GM19324 (cell line): ENCODE data around the gene E2F2.

Source experiments
- ATAC-seq: cut with Tn5 transposase; IDR thresholded peaks from one replicate; pipeline ENCODE4 v1.9.1; 2021; ENCODE audit warnings: mild to moderate bottlenecking, moderate library complexity; ENCODE audit not compliant: unreplicated experiment, low FRiP score

E2F2 gene, protein sequence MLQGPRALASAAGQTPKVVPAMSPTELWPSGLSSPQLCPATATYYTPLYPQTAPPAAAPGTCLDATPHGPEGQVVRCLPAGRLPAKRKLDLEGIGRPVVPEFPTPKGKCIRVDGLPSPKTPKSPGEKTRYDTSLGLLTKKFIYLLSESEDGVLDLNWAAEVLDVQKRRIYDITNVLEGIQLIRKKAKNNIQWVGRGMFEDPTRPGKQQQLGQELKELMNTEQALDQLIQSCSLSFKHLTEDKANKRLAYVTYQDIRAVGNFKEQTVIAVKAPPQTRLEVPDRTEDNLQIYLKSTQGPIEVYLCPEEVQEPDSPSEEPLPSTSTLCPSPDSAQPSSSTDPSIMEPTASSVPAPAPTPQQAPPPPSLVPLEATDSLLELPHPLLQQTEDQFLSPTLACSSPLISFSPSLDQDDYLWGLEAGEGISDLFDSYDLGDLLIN

DNA sequence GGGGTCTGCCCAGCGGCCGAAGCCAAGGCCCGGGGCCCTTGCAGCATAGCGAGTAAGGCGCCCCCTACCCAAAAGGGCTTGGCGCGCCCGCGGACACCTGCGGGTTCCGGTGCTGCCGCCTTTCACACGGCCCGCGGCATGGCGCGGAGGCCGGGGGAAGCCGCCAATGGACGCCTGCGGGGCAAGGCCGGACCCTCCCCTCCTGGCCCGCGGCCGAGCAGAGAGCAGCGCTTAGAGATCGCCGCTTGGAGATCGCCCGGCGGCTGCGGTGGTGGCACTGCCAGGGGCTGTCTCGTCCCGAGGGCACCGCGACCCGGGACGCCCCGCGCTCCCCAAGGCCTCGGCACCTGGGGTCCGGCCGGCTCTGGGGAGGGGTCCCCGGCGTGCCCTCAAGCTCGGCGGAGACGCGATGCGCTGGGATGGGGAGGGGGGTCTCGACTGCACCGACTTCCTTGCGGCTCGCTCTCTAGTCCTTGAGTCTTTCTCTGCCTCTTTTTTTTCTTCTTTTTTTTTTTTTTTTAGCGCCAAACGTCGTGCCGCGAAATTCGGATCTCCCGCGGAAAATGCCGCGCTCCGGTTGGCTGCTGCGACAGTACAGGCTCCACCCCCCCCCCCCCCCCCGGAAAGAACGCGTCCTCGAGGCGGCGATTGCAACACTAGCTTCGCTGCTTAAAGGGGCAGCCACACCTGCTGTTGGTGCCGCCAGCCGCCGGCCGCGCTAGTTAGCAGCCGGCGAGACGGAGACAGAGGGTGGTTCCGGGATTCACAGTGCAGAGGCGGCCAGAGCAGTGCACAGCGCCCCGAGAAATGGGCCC lies at the start of gene E2F2:
Gene E2F2, minus strand, starts transcription at position 487 of the 815 bp plus-strand sequence. Its CDS starts 440 bp downstream, at position 47.
- peak; percentile 43 for ATAC-seq

DNA sequence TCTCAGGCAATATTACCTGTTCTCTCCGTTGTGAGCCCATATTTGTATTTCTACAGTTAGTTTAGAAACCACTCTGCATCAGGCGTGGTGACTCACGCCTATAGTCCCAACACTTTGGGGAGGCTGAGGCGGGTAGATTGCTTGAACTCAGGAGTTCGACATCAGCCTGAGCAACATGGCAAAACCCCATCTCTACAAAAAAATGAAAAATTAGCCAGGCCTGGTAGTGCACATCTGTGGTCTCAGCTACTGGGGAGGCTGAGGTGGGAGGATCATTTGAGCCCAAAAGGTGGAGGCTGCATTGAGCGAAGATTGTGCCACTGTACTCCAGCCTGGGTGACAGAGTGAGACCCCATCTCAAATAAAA lies 47.9 kb upstream of the E2F2 start:
- ATAC-seq, result no peak

DNA sequence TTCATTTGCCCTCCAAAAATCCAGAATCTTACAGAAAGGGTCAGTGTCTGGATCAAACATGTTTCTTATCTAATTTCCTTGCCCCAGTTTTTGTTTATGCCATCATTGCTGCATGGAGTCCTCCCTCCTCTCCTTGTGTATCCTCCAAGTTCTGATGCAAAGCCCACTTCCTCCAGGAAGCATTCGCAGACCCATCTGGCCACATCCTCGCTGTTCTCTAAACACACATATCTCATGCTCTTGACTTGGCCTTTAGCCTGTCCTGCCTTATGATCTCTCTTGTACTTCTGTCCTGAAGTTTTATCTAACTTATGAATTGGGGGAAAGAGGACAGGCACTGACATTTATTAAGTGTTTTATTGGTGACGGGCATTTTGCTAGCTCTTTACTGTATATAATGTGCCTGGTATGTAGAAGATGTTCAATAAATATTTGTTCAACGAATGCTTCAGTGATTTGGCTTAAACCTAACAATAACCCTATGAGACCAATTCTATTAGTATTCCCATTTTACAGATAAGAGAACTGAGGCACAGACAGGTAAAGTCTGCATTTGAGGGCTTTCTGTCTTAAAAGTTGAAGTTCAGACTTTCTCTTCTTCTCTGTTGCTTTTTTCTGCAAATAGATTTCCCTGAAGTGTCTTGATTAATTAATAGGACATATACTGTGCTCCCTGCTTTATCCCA lies 47.4 kb upstream of the E2F2 start:
- no peak for ATAC-seq

DNA sequence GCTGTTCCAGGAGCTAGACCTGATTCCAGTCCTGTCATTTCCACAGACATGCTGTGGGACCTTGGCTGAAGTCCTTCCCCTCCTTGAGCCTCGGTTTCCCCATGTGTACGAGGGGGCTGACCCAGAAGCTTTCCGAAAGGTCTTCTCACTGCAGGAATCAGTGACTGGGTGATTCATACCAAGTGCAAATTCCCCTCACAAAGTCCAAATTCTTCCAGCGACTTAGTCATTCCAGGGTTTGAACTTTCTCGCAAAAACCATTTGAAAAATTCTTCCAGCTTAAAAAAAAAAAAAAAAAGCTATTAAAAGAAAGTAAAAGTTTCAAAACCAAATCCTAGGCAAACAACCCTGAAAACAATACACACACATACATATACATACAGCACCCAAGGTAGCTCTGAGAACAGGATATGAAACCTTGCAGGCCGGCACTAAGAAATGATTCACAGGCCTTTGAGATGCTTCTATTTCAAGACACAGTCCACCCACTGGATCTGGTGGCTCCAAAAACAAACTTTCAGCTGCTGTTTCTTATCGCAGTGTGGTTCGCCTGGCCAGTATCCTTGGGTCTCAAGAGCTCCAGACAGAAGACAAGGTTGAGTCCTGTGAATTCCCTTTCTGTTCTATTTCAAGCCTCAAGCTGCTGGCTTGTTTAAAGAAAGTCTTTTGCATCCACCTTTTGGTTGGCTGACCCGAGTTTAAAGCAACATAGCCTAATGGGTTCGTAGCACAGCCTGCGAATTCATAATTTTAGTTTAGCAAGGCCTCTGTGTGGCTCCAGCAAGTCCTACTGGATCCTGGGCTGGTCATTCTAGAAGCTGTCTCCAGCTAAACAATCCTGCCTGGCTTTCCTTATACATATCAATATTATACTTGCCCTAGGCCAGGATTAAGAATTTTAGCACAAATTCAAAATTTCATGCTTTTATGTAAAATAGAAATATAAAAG lies 46.3 kb upstream of the E2F2 start:
- peak; percentile 67 for ATAC-seq

DNA sequence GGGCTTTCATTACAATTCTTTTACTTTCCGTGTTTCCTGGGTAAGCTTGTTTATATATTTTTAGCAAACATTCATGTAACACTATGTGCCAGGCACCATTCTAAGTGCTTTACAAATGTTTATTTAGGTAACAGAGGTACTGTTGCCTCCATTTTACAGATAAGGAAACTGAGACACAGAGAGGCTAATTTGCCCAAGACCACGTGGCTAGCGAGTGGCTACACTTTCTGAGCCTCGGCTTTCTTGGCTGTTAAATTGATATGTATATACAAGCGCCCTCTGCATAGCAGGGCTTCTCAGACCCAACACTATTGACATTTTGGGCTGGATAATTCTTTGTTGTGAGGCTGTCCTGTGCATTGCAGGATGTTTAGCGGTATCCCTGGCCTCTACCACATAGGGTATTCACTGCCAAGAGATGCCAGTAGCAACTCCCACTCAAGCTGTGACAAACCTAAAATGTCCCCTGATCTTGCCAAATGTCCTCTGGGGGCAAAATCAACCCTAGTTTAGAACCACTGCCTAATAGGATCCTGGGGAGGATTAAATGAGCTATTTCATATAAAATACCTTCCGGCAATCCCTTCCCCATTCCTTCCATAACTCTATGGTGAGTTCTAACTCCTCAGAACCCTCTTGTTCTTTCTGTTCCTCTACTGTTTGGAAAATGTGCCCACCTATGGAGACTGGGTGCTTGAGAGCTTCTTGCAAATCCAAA lies 45.5 kb upstream of the E2F2 start:
- ATAC-seq, result no peak

DNA sequence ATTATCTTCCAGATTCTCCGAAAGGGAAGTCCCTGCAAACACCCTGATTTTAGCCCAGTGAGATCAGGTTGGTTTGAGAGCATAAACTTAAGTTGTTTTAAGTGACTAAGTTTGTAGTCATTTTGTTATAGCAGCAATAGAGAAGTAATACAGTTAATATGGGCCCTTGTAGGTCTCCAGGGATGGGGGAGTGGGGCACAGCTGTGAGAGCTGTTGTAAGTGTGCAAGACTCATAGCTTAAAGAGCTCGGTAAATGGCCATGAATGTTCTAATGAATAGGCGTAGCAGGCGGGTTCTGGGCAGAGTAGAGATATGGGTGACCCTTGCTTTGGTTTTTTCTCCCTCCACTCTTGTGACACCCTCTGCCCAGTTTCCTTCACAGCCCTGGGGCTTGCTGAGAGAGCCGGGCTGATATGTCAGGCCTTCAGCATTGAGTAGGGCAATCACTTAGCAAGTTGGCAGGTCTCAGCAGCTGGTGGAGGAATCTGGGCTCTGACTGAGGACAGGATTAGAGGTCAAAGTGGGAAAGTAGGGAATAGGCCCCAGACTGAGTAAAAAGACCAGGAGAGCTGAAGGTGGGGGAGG lies 44.3 kb upstream of the E2F2 start:
- no peak for ATAC-seq

DNA sequence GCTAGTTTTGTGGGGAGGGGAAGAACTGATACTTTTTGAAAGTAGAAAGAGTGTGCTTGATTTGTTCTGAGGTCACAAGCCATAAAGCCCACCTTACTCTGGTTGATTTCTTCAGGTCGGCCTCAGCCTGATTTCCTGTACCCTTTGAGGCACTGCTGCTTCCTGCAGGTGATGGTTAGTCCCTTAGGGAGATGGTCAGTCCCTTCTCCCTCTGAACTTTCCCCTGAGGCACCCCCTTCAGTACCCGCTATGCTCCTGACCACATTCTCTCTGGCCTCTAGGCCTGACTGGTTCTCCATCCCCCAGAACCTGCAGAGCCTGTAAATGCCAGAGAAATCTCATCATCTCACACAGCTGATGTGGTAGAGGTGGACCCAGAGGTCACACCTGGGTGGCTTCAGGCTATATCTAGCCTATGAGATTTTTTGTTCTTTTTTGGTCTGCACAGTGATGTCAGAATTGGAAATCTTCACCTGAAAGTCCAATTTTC lies 43.3 kb upstream of the E2F2 start:
- no peak for ATAC-seq

DNA sequence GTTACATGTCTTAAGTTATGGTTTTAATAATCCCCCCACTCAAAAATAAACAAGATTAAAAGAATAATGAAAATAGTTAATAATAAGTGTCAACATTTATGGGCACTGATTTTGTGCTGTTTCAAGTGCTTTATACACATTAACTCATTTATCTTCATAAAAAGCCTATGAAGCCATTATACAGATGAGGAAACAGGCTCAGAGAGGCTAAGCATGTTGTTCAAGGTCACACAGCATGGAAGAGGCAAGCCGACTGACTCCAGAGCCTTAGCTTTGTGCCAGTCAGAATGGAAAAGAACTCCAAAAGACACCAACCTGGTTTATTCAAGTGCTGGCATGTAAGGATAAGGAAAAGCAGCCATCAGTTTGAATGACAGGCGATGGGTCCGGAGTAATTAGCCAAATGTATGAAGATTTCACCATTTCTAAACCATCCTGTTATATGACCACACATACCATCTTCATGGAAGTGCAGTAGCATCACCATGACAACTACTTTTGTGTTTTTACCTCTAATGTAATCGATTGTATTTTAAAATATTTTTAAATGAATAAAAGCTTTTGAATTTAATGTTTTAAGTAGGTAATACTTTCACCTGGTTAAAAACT lies 42.6 kb upstream of the E2F2 start:
- ATAC-seq, result no peak

DNA sequence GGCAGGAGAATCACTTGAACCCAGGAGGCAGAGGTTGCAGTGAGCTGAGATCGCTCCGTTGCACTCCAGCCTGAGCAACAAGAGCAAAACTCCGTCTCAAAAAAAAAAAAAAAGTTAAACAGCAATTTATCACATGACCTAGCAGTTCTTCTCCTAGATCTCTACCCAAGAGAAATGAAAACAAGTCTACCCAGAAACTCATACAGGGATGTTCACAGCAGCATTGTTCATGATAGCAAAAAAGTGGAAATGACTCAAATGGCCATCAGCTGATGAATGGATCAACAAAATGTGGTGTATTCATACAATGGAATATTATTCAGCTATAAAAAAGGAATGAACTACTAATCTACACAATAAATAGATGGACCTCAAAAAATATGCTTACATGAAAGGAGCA lies 40.4 kb upstream of the E2F2 start:
- ATAC-seq, result no peak

DNA sequence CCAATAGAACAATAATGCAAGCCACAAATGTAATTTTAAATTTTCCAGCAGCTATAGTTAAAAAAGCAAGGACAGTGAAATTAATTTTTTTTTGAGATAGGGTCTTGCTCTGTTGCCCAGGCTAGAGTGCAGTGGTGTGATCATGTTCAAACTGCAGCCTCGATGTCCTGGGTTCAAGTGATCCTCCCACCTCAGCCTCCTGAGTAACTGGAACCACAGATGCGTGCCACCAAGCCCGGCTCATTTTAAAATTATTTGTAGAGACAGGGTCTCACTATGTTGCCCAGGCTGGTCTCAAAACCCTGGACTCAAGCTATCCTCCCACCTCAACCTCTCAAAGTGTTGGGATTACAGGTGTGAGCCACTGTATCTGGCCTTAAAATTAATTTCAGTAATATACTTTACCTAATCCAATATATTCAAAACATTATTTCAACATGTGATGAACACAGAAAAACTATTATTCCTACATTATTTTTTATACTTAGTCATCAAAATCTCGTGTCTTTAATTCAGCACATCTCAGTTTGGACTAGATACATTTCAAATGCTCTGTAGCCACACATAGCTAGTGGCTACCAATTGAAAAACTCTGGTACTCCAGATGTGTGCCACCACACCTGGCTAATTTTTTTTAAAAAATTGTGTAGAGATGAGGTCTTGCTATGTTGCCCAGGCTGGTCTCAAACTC lies 39.1 kb upstream of the E2F2 start:
- ATAC-seq, result no peak

DNA sequence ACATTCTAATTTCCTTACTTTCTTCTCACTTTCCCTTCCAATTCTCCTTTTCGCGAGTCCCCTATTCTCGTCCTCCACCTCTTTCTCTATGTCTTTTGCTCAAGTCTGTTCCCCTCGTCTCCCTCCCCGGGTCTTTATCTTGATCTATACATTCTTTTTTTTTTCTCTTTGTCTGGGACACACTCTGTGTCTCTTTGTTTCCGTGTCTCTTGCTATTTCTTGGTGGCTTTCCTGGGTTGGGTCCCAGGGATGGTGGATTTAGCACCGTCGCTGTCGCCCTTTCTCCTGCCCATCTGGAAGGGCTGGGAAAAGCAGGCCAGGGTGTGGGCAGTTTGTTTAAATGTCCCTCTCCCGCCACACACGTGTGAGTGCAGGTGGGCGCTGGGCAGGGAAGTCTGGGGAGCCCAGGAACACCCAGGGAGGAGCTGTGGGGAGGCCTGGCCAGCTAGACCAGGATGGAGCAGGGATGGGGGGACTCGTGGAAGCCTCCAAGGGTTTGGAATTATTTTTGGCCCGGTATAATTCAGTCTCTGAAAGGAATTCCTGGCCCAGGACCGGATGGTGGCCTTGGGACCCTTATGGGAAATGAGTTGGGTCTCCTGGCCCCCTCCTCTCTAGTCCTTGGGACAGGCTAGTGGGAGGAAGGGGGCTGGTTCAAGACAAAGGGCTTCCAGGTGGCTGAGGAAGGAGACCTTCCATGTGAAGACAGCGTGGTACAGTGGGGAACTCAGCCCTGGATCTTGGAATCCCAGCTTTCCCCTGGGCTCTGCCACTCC lies 37.8 kb upstream of the E2F2 start:
- no peak for ATAC-seq

DNA sequence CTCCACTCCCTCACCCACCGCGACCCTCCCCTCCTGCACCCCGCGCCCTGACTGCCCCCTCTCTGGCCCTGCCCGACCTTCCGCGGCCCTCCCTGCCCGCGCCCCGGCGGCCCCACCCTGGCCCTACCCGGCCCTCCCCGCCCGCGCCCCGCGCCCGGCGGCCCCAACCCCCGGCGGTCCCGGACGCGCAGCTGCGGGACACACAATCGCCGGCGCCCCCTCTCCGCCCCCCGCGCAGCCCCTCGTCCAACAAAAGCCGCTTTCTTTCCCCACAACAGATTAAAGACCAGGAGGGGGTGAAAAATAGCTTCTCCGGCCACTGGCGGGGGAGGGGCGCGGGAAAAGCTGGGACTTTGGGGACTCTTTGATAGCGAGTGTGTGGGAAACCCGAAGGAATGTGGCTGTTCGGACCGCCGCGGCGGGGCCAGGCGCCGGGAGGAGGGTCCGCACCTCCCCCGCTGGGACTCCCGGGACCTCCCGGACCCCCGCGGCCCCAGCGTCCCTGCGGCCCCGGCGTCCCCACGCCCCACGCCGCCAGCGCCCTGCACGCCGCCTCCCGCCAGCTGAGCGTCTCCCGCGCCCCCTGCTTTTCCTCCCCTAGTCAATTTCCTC lies 37.1 kb upstream of the E2F2 start:
- no peak for ATAC-seq

DNA sequence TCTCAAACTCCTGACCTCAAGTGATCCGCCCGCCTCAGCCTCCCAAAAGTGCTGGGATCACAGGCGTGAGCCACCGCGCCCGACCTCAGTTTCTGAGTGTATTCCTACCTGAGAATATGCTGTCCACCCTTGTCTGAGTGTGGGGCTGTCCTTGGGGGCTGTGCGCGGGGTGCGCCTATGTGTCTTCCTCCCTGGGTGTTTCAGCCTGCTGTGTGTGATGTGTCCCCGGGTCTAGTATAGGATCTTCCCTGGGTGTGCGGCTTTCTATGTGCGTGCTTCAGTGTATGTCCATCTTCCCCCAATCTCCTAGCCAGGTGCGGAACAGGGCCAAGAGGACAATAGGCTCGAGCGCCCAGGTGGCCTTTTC lies 36.6 kb upstream of the E2F2 start:
- ATAC-seq, result no peak

DNA sequence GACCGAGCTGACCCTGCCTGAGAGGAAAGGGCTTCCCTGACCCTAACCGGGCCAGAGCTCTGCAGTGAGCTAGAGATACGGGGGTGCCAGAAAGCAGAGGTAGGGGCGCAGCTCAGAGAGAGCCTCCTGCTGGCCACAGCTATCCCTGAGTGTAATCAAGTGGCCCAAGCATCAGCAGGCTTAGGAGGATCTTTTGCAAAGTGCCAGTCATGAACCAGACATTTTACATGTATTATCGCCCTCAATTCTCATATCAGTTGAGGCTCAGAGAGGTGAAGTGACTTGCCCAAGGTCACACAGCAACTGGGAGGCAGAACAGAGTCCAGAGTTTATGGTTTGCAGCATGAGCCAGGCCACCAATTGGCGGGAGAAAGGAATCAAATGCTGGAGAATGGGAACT lies 35.3 kb upstream of the E2F2 start:
- no peak for ATAC-seq

DNA sequence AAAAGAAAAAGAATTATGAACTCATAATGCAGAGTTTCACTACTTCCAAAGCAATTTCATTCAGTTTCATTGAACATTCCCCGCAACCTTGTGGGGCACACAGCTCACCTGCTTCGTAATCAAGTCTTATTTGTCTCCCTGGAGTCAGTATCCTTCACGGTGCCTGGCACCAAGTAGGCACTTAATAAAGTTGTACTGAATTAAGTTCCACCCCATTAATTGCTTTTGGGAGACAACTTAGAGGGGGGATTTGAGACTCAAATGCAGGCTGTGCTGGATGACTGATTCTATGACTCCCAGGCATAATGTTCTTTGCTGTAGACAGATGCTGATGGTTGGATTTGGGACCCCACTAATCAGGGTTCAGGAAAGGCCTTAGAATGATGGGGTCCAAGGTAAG lies 34.7 kb upstream of the E2F2 start:
- no peak for ATAC-seq

DNA sequence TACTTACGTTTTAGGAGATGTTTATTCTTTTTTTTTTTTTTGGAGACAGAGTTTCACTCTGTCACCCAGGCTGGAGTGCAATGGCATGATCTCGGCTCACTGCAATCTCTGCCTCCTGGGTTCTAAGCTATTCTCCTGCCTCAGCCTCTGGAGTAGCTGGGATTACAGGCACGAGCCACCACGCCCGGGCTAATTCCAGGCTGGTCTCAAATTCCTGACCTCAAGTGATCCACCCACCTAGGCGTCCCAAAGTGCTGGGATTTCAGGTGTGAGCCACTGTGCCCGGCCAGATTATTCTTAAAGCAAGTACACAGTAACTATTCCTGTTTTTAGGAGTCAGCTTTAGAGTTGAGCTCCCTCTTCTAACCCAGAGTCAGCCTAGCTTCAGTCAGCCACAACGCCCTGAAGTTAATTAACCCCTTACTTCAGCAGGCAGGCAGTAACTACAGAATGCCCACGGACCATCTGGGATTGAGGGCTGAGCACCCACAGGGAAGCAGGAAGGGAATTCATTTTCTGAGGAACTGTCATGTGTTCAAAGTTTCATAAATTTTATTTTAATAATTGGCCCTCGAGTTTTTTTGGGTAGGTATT lies 33.6 kb upstream of the E2F2 start:
- no peak for ATAC-seq
